IPS DF 4.7 (cell line): ENCODE results near the gene CHMP2B.

Experiments
- DNase-seq: peaks from one replicate; pipeline ENCODE4 v3.0.0-alpha.2; 2013; ENCODE audit warnings: low spot score; ENCODE audit errors: extremely low read depth

Gene CHMP2B, protein sequence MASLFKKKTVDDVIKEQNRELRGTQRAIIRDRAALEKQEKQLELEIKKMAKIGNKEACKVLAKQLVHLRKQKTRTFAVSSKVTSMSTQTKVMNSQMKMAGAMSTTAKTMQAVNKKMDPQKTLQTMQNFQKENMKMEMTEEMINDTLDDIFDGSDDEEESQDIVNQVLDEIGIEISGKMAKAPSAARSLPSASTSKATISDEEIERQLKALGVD

DNA sequence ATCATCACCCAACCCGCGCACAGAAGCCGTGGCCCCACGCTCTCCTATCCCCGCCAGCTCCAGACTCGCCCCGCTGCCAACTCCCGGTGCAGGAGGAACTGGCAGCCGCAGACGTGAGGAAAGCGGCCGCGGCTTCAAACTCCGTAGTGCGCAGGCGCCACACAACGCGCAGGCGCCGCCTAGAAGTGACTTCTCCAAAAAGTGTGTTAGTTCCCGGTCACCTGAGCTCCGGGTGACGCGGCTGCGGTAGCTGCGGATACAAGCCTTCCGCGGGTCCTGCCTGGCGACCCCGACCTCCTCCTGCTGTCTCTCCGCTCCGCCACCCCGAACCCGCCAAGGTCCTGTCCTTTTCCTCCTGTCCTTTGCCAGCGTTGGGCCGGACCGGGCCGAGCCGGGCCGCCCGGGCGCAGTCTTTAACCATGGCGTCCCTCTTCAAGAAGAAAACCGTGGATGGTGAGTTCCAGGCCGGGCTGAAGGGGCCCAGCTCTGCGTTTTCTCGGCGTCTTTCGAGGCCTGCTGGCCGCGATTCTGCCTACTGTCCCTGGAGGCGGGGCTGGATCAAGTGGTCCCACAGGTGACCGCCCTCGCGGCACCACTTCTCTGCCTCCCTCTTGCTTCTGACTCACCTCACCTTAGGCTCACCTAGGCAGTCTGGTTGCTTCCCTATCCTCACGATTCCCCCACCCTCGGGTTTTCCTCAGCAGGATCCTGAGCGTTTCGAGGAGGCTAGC is at the start of gene CHMP2B:
CHMP2B (plus strand) TSS at position 206 of the 731 bp plus-strand sequence; CDS start at position 420, 214 bp downstream.
- no peak for DNase-seq

DNA sequence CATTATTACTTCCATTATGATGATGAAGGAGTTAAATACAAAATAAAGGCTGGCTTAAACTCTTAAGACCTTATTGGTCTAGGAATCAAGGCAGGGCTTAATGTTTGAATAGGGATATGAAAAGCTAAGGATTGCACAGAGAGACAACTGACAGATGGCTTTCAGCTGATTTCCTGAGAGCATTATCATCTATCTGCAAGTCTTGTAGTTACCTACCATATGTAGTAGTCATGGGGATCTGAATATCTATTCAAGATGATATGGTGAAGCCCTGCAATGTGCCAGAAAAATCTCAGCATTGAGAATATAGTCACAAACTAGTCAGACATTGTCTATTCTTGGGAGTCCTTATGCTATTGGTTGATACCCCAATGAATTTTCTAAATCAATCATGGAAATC is 47.5 kb upstream of the CHMP2B start:
- DNase-seq: no peak

DNA sequence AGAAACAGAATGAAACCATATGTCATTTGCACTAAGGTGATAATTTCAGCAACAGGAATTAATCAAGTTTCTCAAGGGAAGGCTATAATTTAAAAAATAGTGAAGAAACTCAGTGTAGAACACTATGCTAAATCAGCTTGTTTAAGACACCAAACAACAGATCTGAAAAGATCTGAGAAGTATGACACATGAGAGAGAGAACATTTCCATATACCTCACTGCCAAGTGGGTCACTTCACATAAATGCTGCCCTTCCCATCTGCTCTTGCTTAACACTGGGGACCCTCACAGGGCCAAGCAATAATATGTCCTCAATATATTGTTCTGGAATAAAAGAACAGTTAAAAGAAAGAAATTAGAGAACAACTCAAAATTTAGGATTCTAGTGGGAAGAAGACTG is 45.6 kb upstream of the CHMP2B start:
- no peak for DNase-seq

DNA sequence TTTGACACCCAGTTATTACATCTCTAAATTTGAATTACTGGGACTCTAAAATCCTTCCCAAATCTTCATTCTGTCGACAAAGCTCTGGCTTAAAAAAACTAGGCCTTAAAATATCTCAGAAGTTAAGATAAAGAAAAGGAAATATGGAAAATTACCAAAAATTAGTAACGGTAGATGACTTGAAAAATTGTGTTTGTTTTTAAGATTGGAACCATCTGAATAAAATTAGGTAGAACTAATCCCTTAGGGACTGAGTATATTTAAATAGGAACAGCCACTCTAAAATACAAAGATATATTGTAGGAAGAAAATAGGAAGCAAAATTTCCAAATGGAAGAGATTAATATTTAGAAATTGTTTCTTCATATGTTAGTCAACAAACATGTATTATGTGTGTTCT is 45.1 kb upstream of the CHMP2B start:
- no peak for DNase-seq

DNA sequence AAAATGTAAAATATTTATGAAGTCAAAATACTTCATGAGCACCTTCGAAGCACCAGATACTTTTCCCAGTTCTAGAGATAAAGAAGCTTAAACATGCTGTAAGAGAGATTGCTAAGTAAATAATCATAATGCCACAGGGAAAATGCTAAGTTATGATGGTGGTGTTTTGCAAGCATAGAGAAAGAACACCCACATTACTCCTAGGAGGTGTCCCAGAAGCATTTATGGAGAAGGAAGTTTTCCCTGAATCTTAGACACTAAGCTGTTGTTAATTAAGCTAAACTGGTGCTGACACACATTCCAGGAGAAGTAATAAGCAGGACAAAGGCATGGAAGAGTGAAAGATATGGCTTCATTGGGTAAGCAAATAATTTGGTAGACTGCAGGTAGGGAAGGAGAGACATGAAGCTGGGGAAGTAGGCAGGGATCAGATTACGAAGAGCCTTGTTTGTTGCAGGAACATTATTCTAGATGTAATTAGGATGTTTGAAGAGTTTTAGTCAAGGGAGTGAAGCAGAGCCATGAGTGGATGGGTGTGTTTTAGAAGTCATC is 40.4 kb upstream of the CHMP2B start:
- DNase-seq: no peak

DNA sequence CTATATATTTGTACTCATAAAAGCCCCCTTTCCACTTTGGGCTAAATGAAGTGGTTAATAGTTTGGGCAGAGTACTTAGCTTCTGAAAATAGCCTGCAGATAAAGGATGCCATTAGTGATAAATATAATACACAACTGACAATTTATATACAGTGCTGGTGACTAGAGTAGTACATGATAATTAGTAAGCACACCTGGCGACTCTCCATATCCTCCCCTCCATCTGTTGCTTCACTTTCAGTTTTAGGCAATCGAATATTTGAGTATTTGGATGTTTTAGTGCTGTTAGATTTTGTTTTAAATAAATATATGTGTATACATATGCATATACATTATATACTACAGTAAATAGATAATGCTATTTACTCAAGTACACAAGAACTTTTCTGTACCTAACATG is 35.9 kb upstream of the CHMP2B start:
- no peak for DNase-seq

DNA sequence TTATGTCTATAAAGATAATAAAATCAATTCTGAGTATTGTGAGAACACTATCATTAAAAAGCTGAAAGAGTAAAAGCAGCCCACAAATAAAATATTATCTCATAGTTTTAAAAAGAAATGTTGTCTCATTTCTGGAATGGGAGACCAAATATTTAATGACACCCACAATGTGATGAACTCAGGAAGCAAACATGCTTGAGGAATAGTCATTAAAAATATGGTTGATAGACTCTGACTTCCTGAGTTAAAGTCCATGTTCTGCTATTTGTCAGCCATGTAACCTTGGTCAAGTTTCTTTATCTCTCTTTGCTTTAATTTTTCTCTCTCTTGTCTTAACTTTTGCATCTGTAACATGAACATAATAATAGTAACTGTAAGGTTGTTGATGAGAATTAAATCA is 35.5 kb upstream of the CHMP2B start:
- DNase-seq: no peak

DNA sequence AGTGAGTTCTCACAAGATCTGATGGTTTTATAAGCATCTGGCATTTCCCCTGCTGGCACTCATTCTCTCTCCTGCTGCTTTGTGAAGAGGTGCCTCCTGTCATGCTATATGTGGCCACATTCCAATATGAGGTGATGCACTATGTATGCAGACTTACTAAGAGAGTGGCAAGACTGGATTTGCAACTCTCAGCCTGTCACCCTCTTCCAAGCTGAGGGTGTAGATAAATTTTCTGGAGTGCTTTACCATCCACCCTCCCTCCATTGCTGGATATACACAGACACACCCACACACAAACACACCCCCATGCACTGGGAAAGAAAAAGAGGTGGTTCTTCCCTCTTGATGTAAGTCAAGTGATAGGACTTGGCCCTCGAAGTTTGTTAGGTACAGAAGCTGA is 30.2 kb upstream of the CHMP2B start:
- DNase-seq: no peak

DNA sequence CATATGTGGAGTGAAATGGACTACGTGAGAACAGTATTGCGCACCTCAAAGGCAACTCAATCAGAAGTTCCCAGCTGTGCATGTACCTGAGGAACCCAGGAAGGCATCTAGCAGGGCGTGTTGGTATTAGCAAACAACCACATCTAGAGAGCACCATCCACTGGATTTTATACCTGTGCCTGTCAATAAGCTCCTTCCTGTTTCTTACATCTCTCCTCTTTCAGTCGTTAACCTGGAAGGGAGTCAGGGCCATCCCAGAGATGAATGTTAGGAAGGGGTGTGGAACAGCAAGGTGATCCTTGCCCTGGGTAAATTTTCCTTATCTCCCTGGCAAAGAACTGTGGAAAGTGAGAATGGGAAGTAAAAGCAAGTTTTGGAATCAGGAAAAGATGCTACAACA is 29.6 kb upstream of the CHMP2B start:
- DNase-seq: no peak

DNA sequence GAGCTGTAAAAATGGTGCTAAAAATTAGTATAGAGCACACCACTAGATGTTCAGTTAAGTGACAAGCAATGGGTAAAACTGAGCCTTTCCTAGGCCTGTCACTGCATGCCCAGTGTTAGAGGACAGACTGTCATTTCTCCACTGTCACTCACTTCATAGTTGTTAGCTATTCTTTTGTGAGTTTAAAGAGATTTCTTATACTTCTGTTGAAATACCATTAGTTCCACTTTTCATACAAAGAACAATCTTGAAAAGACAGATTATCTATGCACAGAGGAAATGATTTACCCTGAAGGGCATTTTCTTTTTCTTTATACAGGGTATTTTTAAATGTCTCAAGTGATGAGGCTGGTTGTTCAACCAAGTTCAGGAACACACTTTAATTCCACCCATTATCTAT is 28.3 kb upstream of the CHMP2B start:
- DNase-seq: no peak

DNA sequence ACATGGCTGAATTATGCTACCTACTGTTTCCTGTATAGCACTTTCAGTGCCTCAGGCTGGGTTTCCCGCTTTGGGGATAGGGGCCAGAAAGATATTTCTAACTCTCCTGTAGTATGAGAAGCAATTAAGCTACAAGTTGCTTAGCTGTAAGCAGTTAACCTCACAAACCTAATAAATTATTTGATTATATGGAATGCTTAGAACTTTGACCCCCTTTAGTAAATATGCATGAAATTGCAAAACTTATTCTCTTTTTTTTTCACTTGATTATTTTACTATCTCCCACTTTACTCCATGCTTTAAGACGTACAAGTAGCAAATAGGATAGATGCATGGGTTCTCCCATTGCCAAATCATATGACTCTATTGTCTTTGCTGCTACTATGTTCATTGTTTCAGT is 27.5 kb upstream of the CHMP2B start:
- DNase-seq: no peak

DNA sequence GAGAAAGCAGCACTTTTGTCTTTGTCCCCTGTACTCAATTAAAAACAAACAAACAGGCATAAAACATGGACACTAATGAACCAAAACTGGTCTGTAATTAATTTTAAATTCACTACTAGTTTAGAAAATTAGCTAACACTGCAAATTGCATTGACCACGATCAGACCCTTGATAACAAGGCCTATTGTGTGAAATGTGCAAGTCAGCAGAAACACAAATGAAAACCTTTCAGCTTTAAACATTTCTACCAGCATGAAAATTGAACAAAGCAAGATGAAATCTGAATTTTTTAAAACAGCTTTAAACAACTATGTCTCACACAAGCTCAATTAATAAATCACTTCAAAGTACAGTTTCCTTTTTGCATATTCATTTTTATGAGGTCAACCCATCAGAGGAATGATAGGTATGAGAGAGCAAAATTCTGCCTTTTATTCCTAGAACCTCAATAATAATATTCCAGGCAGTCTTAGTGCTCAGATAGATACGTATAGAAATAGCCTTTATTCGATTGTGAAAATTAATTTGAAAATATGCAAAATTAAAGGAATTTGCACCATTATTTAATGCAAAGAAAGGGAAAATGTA is 27.0 kb upstream of the CHMP2B start:
- no peak for DNase-seq

DNA sequence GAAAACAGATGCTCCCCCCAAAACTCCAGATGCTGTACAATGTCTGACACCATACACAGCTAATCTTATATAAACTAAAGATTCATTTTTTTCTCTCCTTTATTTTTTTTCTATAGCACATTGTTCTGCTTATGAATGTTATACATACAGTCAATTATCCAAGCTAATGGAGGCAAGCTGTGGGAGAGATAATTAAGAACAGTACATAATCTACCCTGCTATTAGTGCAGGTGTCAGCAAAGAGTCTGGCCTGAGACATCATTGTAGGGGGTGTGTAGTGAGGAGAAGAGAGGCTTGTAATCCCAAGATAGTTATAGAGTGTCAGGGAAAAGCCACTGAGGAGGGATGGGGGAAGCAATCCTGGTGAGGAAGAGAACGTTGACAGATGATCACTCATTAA is 25.4 kb upstream of the CHMP2B start:
- no peak for DNase-seq

DNA sequence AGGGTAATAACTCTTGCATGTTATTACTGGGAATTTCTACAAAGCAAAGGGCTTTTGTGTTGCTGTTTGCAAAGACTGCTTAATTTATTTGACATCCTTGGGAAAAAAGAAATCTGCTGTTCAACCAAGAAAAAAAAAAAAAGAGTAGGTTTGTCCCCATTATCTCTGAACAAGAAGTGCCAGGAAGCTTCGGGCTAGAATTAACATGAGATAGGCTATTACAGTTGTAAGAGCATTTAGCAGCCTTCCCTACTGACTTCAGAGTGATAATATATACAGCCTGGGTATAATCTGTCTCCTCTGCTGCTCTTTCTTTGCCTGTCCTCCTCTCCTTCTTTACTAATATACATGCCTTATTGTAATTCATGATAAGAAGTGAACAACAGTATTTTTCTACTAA is 23.3 kb upstream of the CHMP2B start:
- DNase-seq: no peak

DNA sequence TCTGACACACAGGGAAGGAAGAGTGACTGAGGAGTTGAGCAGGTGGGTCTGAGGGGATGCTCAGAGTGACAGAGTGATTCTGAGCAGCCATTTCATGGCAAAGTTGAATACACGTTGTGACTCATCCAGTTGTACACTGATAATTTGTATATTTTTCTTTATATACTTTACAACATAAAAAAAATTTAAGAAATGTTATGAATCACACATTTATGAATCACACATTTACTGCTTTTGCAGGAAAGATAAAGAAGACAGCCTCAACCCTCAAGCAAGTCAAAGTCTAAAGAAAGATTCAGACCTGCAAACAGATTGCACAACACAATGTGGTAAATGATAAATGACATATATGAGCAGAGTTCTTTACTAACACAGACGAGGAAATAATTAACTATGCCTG is 21.0 kb upstream of the CHMP2B start:
- DNase-seq: no peak

DNA sequence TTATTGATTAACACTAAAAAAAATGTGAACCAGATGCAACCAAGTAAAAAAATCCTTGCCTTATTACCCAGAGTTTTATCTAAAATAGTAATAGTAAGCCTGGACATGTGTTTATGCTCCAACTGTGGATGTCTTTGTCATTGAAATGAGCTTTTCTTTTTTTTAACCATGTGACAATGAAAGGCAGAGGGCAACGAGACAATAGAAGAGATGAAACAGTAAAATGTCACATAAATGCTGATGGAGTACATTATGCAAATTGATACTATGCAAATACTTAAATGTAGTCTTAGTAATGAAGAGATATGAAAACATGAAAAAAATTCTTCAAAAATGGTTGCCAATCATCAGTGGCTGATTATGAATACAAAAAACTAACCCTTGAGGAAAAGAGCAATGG is 20.5 kb upstream of the CHMP2B start:
- no peak for DNase-seq

DNA sequence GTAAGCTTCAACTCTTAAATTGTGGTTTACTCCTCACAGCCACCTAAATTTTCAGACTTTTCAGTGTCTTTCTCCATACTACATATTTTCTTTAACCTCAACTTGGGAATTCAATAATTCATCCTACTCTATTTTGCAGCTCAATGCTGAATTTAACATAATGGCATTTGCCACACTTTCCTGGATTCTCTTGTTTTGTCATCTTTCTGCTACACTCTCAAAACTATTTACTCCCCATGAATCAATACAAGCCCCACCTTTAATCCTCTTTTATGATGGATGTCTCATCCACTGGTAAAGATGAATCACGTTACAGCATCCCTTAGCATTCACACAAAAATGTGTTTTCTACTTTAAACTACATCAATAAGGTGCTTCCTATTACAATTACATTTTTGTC is 19.6 kb upstream of the CHMP2B start:
- DNase-seq: no peak

DNA sequence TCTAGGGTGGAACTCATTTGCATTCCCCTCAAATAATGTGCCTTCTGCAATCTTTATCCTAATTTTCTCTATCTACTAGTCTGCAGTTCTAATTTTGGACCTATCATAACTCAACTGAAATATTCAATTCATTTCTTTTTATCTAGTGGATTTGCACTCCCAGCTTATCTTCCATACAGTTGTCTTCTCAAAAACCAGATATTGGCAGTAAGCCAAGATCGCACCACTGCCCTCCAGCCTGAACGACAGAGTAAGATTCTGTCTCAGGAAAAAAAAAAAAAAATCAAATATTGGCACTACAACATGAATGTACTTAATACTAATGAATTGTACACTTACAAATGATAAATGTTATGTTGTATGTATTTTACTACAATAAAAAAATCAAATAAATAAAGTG is 18.0 kb upstream of the CHMP2B start:
- no peak for DNase-seq

DNA sequence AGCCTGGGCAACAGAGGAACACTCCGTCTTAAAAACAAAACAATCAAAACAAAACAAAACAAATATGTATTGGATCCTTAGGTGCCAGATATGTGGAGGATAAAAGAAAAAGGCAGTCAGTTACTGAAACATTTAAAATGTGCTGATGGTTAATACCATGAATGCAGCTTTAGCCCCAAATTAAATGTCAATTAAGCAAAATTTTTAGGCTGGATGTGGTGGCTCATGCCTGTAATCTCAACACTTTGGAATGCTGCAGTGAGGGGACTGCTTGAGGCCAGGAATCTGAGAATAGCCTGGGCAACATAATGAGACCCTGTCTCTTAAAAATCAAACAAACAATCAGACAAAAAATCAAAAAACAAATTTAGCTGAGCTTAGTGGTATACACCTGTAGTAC is 8.5 kb upstream of the CHMP2B start:
- no peak for DNase-seq

DNA sequence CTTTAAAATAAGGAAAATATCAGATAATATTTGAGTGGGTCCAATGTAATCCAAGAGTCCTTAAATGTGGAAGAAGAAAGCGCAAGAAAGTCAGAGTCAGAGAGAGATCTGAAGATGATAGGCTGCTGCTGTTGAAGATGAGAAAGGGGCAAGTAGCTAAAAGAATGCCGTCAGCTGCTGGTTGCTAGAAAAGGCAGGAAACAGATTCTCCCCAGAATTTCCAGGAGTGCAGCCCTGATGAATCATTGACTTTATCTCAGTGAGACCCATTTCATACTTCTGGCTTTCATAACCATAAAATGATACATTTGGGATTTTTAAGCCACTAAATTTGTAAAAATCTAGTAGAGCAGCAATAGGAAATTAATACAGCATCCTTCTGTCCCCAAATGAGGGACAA is 7.5 kb upstream of the CHMP2B start:
- no peak for DNase-seq

DNA sequence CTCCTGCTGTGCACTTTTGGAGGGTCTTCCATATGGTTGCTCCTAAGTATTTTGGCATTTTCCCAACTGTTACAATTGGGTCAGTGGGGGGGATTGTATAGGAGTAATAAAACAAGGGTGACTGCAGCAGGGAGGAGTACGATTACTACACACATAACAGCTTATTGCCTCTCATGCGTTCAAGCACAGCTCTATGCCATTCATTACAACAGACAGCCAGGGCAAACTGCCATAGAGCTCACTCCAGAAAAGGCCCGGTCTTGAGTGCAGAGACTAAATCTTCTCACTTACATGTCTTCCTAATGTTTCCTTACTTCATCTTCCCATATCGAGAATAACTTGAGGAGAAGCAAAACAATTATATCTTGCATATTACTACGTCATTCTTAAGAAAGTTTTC is 1.4 kb upstream of the CHMP2B start:
- no peak for DNase-seq

DNA sequence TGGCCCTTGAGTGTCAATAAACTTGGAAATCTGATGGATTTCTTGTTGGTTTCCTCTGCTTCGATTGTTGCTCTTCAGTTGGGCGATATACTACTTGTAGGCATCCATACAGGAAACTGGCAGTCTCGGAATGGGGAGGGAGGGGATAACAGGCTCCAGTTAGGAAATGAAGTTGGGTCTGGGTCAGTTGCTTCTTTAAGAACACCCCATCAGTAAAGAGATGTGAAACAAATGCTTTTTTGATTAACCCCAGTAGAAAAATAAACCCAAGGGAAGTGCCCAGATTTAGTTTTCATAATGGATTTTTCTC is 681 bp downstream of the CHMP2B start:
- no peak for DNase-seq

DNA sequence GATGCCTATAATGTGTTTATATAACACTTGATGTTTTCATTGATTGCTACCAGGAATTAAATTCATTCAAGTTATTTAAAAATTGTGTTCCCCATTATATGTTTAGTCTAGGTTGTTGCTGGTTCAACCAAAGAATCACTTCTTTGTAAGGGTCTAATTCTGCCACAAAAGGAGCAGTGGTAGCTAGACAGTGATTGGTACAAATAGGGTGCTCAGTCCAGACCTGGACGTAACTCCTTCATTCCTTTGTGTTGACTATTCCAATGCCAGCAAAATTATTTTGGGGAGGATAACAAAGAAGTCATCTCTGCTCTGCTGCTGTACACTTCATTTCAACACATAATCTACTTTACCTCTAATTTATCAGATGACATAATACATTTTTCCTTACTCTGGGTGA is 1.2 kb downstream of the CHMP2B start:
- no peak for DNase-seq
